NCI-H2227 treated with DMSO at 0.1 percent for 48 hours (cell line): ENCODE measurements around the gene SLC2A5.

Experiments
- DNase-seq: peaks from one replicate; lab custom pipeline; 2025; lab: John Stamatoyannopoulos, UW

The SLC2A5 gene

GRCh38 chr1:9088807-9089206 is 19.4 kb upstream of the SLC2A5 start:
- DNase-seq, result no peak

DNA sequence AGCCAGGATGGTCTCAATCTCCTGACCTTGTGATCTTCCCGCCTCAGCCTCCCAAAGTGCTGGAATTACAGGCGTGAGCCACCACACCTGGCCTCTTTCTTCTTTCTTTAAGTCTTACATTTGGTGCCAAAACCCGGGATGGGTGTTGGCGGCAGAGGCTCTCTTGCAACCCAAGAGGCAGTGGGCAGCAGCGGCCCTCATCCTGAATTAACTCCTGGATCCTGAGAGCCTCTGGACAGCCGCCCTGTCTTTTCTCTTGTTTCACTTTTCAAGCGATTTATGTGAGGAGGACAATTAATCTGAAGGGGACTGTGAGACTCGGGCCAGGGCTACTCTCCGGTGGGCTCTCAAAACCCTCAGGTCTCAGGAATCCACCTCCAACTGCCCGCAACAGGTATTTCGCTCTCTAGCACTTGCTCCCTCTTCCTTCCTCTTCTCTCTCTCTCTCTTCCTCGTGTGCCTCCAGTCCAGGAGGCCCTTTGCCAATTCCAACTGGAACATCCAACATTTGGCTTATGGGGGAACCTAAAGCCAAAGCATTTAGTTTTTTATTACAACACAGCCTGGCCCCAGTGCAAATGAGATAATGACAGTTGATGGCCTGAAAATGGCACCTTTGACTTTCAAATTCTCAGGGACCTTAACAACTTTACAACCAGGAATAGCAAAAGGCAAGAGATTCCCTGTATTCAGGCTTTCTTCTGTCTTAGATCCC is 18.1 kb upstream of the SLC2A5 start:
- DNase-seq, result no peak

- DNase-seq, result no peak
These were observed 17.4 kb upstream of the SLC2A5 start for GRCh38 chr1:9086796-9087195.

- no peak for DNase-seq
These were observed 16.6 kb upstream of the SLC2A5 start for GRCh38 chr1:9086045-9086444.

DNA sequence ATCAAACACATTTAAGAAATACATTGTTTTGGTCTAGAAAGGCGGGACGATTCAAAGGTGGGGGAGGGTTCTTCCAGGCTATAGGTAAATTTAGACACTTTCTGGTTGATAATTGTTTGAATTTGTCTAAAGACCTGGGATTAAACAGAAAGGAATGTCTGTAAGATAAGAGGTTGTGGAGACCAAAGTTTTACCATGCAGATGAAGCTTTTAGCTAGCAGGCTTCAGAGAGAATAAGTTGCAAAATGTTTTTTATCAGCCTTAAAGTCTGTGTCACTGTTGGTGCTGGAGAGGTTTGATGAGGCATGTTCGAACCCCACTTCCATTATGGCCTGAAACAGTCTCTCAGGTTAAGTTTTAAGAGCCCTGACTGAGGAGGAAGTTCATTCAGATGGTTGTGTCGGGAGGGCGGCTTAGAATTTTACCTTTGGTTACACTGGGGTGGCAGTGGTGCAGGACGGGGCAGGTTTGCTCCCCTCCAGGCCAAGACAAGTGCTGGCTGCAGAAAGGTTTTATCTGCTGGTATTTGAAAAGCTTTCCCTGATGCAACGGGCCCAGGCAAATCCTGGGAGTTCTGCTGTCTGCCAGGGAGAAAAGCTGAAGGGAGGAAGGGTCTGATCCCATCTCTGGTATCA is 16.0 kb upstream of the SLC2A5 start:
- no peak for DNase-seq

- no peak for DNase-seq
These were observed 15.5 kb upstream of the SLC2A5 start for GRCh38 chr1:9084906-9085305.

DNA sequence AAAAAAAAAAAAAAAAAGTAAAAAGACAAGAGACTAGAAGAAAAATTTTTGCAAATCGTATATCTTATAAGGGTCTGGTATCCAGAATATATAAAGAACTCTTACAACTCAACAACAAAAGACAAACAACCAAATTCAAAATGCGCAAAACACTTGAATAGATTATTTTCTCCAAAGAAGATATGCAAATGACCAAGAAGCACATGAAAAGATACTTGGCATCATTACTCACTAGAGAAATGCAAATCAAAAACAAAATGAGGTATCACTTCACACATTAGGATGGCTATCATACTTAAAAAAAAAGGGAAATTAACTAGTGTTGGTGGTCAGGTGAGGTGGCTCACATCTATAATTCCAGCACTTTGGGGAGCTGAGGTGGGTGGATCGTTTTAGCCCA is 12.0 kb upstream of the SLC2A5 start:
- no peak for DNase-seq

DNA sequence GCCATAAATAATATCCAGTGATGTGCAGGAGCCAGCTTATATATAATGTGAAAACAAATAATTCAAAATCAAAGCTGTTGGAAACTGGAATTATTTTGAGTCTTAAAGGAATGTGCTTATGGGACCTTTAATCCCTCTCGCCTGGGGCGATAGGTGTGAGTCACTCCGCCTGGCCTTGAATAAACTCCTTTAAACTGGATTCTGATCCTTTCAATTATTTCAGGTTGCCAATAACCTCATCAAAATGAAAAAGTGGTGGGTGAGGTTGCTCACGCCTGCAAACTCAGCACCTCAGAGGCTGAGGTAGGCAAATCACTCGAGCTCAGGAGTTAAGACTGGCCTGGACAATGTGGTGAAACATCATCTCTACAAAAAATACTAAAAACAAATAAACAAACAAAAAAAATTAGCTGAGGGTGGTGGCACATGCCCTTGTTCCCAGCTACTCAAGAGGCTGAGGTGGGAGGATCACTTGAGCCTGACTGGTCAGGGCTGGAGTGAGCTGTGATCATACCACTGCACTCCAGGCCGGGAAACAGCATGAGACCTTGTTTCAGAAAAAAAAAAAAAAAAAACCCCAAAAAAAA is 11.4 kb upstream of the SLC2A5 start:
- DNase-seq, result no peak

DNA sequence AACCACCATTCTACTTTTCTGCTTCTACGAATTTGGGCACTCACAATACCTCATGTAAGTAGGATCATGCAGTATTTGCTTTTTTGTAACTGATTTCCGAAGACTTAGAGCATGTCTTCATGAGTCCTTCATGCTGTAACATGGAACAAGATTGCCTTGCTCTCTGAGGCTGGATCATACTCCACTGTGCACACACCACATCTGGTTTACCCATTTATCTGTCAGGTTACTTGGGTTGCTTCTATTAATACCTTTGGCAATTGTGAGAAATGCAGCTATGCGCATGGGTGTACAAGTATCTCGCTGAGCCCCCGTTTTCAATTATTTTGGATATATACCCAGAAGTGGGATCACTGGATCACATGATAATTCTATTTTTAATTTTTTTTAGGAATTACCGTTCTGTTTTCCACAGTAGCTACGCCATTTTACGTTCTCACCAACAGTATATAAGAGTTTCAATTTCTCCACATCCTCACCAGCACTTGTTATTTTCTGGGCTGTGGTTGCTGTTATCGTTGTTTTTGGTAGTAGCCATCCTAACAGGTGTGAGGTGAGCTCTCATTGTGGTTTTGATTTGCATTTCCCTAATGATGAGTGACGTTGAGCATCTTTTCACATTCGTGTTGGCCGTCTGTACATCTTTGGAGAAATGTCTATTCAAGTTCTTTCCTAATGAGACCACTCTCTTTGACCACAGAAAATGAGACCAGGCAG is 10.7 kb upstream of the SLC2A5 start:
- DNase-seq, result no peak

- no peak for DNase-seq
These were observed 9.5 kb upstream of the SLC2A5 start for GRCh38 chr1:9078752-9079500.

- no peak for DNase-seq
These were observed 8.7 kb upstream of the SLC2A5 start for GRCh38 chr1:9078015-9078751.

- DNase-seq, result no peak
These were observed 5.6 kb upstream of the SLC2A5 start for GRCh38 chr1:9075022-9075421.

DNA sequence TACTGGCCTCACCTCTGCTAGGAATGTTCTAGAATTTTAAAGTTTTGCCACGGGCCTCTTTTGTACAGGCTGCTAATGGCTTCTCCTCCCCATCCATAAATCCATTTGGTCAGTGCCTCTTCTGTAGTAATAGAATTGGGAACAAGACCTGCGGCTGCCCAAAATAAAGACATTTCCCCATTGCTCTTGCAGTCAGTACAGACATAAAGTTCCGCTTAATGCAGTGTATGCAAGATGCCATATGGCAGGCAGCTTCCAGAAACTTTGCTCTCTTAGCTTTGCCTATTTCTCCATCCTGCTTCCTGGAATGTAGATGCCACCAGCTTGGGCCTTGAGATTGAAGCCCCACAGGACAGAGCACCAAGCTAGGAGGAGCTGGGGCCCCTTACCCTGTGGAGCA is 3.7 kb upstream of the SLC2A5 start:
- no peak for DNase-seq

- DNase-seq, result no peak
These were observed 2.3 kb upstream of the SLC2A5 start for GRCh38 chr1:9071554-9072235.

DNA sequence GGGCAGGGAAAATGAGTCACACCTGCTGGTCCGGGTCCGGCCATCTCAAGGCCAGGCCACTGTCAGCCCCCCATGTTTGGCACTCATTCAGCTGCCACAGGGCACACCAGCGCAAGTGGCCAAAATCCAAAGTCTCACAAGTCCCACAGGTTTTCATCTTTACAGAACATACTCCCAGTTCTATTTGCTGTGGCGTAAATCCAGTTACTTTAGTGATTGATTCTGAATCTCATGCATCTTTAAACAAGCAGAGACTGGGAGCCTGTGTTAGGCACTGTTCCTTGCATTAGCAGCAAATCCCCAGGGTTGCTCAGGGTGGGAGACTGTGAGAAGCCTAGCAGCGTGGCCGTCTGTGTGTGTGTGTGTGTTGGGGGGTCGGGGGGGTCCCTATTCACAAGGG is 1.1 kb upstream of the SLC2A5 start:
- no peak for DNase-seq

DNA sequence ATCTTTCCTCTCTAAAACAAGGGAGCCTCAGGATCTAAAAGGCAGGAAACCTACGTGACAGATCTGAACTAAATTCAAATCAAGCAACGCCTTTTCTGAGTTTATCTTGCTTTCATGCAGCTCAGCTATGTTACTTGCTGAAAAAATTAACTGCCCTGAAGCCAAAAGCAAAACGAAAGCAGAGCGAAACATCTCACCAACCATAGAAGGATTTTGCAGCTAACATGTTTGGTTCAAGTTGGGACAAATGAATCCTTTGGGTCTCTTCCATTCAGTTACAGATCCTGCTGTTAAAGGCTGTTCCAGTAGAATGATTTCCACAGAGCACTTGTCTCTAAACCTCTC is 482 bp downstream of the SLC2A5 start:
- DNase-seq, result no peak

DNA sequence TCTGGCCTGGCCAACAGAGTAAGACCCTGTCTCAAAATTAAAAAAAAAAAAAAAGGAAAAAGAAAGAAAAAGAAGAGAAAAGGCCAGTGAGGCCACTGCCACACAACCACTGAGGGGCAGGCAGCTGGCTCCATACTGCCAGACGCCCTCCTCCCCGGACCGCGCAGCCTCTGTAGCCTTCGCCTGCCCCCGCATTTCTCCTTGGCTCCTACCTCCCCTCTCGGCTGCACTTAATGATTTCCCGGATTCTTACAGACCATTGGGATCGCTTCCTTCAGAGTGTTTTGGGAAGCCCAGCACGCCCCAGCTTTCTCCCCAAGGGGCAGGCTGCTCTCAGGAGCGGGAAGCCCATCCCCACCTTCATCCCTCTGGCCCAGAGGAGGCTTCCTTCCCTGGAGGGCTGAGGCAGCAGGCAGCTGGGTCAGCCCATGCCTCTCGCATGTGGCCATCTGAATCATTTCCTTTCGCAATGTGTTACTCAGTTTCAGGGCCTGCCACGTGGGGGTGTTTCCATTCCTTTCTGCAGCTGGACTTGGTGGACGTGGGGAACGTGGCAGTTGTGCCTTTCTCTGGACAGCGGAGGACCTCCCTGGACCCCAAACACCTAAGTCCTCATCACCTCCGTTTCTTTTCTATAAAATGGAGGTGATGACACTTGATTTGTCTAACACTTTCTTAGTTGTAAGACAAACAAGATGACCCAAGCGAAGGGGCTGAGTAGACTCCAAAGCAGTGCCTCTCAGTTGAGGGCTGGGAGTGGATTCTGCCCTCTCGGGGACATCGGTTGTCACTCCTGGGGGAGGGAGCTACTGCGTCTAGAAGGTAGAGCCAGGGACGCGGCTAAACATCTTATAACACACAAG is 2.3 kb downstream of the SLC2A5 start:
- no peak for DNase-seq

DNA sequence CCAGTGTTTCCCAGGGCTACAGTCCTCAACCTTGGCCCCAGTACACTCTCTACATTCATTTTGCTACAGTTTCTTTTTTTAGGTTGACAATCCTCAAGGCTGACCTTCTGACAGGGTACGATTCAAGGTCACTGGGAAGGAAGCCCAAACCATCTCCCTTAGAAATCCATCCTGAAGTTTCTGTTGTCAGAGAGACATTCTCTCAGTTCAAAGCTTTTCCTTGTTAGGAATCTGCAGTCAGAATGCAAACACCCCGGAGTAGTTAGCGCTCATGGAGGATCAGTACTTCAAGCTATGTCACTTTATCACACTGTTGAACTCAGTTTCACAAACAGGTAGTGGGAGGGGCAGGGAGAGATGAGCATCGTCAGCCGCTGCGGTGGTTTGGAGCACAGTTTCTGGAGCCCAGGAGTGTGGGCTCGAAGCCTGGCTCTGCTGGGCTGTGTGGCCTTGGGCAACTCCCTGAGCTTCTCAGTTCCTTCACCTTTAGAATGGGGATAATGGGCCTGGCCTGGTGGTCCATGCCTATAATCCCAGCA is 4.2 kb downstream of the SLC2A5 start:
- no peak for DNase-seq

GRCh38 chr1:9062846-9063245 is 6.6 kb downstream of the SLC2A5 start:
- DNase-seq, result no peak

DNA sequence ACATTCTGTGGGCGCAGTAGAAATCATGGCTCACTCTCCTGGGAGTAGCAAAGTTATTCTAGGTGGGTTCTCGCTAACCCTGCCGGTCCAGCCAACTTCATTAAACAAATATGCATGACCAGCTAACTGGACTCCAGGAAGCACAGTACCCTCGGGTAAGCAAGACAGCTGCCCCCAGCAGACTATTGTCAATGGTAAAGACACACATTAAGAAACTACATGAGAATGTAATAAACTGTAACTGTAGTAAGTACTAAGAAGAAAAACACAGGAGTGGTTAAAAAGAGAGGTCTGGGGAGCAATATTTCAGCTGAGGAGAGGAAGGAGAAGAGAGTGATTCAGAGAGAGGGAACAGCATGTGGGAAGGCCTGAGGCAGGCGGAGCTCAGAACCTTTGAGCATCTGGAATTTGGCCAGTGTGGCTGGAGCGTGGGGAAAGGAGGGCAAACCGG is 7.4 kb downstream of the SLC2A5 start:
- DNase-seq, result no peak
